ENCODE data around the gene CAMKV.

CAMKV gene

DNA sequence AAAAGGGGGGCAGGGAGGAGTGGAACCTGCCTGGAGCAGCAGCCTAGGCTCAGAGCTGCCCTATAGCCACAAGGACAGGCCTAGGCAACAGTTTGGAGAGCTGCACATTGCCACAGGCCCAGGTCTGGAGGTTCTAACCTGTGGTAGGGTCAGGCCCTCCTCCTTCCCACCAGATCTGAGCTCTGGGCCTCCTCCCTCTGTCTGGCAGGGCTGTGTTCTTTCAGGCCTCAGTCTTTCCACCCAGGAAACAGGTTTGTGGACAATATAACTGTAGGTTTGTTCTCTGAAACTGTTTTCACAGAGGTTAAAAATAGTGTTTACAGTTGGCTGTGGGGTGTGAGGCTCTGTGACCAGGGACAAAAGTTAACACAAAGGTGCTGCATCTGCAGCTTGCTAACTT lies 9.0 kb upstream of the CAMKV start:
- ATAC-seq (ENCODE audit: low read depth): no peak
- H3K36me3 Mint-ChIP-seq: no peaks in the 10 kb centered on the region

GRCh38 chr3:49877716-49878115 lies 8.0 kb upstream of the CAMKV start:
- no peak overlapping the region for H3K4me3 Mint-ChIP-seq
- H3K27ac Mint-ChIP-seq: no peak overlapping the region

More for the DNA sequence above, 9.0 kb upstream of the CAMKV start:
- H3K27me3 Mint-ChIP-seq: peaks cover 6% of the 10 kb centered on the region
- H3K27ac Mint-ChIP-seq: no peak overlapping the region
- no peaks in the 10 kb centered on the region for H3K4me1 Mint-ChIP-seq
- H3K9me3 Mint-ChIP-seq: no peaks in the 10 kb centered on the region
- DNase-seq (ENCODE audit: low spot score in 2 of 2): no peak
- H3K4me3 Mint-ChIP-seq: no peak overlapping the region

GRCh38 chr3:49876567-49876966 lies 6.9 kb upstream of the CAMKV start:
- ATAC-seq (ENCODE audit: low read depth): no peak
- Mint-ChIP-seq H3K9me3 (no peaks in the 10 kb centered on the region), H3K27me3 (peaks cover 6% of the 10 kb centered on the region)

More at GRCh38 chr3:49877716-49878115, 8.0 kb upstream of the CAMKV start:
- Mint-ChIP-seq H3K4me1 (no peaks in the 10 kb centered on the region), H3K9me3 (no peaks in the 10 kb centered on the region), H3K27me3 (peaks cover 6% of the 10 kb centered on the region), H3K36me3 (no peaks in the 10 kb centered on the region)
- DNase-seq (ENCODE audit: low spot score in 2 of 2): no peak
- no peak for ATAC-seq (ENCODE audit: low read depth)

DNA sequence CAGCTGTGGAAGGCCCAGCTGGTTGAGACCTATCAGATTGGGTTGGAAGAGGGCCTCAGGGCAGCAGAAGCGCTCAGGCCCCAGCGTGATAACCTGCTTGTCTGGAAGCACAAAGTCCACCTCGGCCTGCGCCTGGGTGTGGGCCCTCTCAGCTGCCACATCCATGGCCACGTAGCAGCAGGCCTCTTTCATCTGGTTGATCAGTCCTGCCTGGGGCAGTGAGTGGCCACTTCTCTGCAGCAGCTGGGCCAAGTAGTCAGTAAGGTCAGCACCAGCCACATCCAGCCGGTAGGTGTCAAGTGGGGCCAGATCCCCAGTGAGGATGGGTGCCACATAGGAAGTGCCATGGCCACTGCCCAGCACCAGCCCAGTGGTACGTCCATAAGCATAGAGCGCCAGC lies 3.9 kb upstream of the CAMKV start:
- H3K36me3 Mint-ChIP-seq: no peaks in the 10 kb centered on the region
- no peak overlapping the region for H3K27ac Mint-ChIP-seq
- H3K4me1 Mint-ChIP-seq: peaks cover under 1% of the 10 kb centered on the region
- ATAC-seq (ENCODE audit: low read depth) (no peak), DNase-seq (ENCODE audit: low spot score in 2 of 2) (no peak)
- H3K4me3 Mint-ChIP-seq: no peak overlapping the region
- H3K9me3 Mint-ChIP-seq: no peaks in the 10 kb centered on the region
- H3K27me3 Mint-ChIP-seq: peaks cover 11% of the 10 kb centered on the region

More at GRCh38 chr3:49876567-49876966, 6.9 kb upstream of the CAMKV start:
- no peaks in the 10 kb centered on the region for H3K4me1 Mint-ChIP-seq
- H3K4me3 Mint-ChIP-seq: no peak overlapping the region
- no peaks in the 10 kb centered on the region for H3K36me3 Mint-ChIP-seq
- no peak overlapping the region for H3K27ac Mint-ChIP-seq
- no peak for DNase-seq (ENCODE audit: low spot score in 2 of 2)

GRCh38 chr3:49872801-49873281 lies 3.1 kb upstream of the CAMKV start:
- Mint-ChIP-seq H3K4me3 (no peak overlapping the region), H3K4me1 (peaks cover 3% of the 10 kb centered on the region), H3K36me3 (no peaks in the 10 kb centered on the region), H3K9me3 (no peaks in the 10 kb centered on the region), H3K27ac (no peak overlapping the region), H3K27me3 (peaks cover 11% of the 10 kb centered on the region)
- peak; percentile 68 for ATAC-seq (ENCODE audit: low read depth)
- DNase-seq (ENCODE audit: low spot score in 2 of 2): peak in 1 of 2 donors; percentile 32

DNA sequence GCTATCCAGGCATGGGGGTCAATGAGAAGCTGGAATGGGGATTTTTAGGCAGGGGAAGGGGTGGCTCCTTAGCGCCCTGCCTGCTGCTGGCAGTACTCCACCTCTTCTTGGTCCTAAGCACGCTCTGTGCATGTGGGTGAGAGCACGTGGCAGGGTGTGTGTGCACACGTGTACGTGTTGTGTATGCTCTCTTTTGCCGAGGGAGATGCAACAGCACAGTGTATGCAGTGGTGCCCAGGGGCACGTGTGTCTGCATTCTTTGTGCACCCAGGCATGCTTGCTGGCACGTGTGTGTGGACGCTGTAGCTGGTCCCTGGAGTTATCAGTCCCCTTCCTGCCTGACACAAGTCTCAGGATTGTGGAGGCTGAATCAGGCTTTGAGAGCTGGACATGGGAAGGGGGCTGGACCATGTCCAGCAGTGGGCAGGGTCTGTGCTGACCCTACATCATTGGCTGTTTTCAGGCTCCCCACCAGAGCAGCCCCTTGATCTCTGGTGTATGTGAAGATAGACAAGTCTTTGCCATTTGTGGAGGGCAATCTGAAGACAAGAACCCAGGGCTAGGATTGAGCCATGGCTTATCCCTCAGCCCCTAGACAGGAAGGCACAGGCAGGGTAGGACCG lies 1.9 kb upstream of the CAMKV start:
- Mint-ChIP-seq H3K27ac (peak overlapping the region; percentile 42), H3K9me3 (no peaks in the 10 kb centered on the region), H3K27me3 (peaks cover 19% of the 10 kb centered on the region), H3K36me3 (no peaks in the 10 kb centered on the region), H3K4me3 (no peak overlapping the region), H3K4me1 (peaks cover 3% of the 10 kb centered on the region)
- ATAC-seq (ENCODE audit: low read depth) (no peak), DNase-seq (ENCODE audit: low spot score in 2 of 2) (no peak)

DNA sequence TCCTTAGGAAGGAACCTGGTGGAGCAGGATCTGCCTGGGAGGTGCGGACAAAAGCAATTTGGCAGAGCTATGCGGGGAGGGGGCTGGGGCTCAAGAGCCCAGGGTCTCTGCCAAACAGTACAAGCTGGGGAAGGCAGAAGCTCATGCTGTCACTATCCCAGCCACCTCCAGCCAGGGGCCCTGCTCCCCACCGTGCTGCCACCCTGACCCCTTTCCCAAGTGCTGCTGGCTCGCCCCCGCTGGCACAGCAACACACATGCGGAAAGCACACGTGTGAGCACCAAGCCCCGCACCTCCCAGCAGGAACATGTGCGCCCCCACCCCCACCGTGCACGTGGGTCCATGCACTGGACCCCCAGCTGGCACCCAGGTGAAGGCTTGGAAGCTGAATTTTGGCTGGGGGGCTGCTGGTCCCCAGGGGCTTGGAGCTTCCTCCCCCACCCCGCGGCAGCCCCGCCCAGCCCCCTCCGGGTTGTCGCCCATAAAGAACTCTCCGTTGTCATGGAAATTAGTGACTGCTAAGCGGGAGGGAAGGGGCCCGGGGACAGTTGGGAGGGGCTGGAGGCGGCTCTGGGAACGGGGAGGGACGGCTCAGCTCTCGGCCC lies 742 bp downstream of the CAMKV start:
- Mint-ChIP-seq H3K27ac (no peak overlapping the region), H3K4me3 (peak overlapping the region; percentile 39), H3K9me3 (no peaks in the 10 kb centered on the region), H3K27me3 (peaks cover 21% of the 10 kb centered on the region), H3K4me1 (peaks cover 3% of the 10 kb centered on the region), H3K36me3 (no peaks in the 10 kb centered on the region)
- DNase-seq (ENCODE audit: low spot score in 2 of 2) (no peak), ATAC-seq (ENCODE audit: low read depth) (no peak)

DNA sequence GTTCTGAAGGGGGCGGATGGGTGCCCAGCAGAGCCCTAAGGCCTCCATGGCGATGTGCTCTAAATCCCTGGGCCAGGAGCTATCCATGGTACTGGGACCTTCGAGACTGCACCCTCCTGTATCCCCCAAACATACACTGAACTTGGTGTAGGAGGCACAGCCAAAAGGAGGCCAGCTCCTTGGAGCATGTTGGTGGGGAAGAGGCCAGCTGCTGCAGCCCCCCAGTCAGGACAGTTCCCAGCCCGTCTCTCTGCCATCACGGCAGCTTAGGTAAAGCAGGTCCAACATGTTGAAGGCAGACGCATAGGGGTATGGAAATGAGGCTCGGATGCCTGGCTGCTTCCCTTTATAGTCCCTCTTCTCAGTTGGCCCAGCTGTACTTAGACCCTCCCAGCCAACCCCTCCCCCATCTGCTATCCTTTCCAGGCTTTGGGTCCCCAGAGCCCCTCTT lies 1.8 kb downstream of the CAMKV start:
- Mint-ChIP-seq H3K4me3 (no peak overlapping the region), H3K27me3 (peaks cover 24% of the 10 kb centered on the region), H3K36me3 (no peaks in the 10 kb centered on the region), H3K27ac (no peak overlapping the region), H3K9me3 (no peaks in the 10 kb centered on the region), H3K4me1 (peaks cover 3% of the 10 kb centered on the region)
- DNase-seq (ENCODE audit: low spot score in 2 of 2) (no peak), ATAC-seq (ENCODE audit: low read depth) (no peak)

DNA sequence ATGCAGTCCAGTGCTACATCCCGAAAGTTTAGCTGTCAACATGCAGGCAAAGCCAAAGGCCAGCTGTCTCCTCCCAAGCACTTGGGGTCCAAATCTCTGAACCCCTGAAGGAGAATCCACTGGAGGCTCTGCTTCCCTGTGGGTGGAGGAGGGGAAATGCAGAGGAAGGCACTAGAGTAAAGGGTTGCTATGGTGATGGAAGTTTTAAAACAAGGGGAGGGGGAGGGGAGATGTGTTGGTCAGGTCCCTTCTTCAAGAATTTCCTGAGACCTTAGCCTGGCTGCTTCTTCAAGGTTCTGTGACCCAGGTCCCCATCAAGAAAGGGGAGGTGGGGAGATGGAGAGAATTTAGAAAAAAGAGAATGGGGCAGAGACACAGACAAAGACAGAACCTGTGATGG lies 2.3 kb downstream of the CAMKV start:
- Mint-ChIP-seq H3K9me3 (no peaks in the 10 kb centered on the region), H3K27ac (no peak overlapping the region), H3K36me3 (no peaks in the 10 kb centered on the region), H3K4me1 (peaks cover 3% of the 10 kb centered on the region), H3K4me3 (no peak overlapping the region), H3K27me3 (peaks cover 24% of the 10 kb centered on the region)
- ATAC-seq (ENCODE audit: low read depth) (no peak), DNase-seq (ENCODE audit: low spot score in 2 of 2) (no peak)

DNA sequence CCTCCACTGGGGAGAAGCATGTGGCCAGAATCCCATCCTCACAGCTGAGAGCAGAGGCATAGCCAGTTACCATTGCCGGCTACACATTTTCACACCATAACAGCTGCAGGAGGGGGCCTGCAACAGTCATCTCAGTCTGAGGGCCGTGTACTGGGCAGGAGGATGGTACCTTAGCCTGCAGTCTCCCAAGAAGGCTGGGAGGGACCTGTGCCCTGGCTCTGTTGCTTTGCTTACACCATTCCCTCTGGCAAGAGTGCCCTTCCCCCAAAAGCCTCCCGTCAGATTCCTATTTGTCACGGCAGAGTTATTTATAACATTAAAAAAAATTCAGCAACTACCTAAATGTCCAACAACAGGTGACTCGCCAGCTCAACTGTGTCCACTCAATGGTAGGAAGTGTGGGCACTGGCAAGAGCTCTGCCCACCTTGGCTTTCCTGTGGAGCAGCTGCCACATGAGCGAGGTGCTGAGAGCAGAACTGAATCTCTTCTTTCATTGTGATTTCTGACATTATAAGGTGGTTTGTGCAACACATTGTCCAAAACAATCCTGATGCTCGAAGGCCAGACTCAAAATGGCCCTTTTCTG lies 4.4 kb downstream of the CAMKV start:
- DNase-seq (ENCODE audit: low spot score in 2 of 2) (no peak), ATAC-seq (ENCODE audit: low read depth) (no peak)
- Mint-ChIP-seq H3K4me1 (peaks cover 3% of the 10 kb centered on the region), H3K27ac (no peak overlapping the region), H3K4me3 (no peak overlapping the region), H3K9me3 (no peaks in the 10 kb centered on the region), H3K27me3 (peaks cover 19% of the 10 kb centered on the region), H3K36me3 (no peaks in the 10 kb centered on the region)

DNA sequence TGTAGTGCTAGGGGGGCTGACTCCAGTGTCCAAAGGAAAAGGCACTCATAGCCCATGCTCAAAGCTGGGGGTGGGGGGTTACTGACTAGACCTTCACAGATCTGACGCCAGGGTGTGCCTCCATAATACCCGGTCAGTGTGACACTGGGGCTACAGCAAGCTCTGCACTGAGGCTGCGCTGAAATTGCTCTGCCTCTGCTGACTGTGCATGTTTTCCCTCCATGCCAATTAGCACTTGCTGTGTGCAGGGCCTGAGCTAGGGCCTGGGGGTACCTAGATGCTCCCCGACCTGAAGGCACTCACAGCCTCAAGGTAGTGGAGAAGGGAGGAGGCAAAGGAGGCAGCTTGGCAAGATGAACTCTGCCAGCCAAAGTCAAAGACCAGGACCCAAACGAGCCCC lies 5.2 kb downstream of the CAMKV start:
- Mint-ChIP-seq H3K36me3 (no peaks in the 10 kb centered on the region), H3K4me1 (peaks cover 3% of the 10 kb centered on the region), H3K27ac (no peak overlapping the region), H3K4me3 (no peak overlapping the region), H3K27me3 (peaks cover 18% of the 10 kb centered on the region), H3K9me3 (no peaks in the 10 kb centered on the region)
- ATAC-seq (ENCODE audit: low read depth) (no peak), DNase-seq (ENCODE audit: low spot score in 2 of 2) (no peak)

DNA sequence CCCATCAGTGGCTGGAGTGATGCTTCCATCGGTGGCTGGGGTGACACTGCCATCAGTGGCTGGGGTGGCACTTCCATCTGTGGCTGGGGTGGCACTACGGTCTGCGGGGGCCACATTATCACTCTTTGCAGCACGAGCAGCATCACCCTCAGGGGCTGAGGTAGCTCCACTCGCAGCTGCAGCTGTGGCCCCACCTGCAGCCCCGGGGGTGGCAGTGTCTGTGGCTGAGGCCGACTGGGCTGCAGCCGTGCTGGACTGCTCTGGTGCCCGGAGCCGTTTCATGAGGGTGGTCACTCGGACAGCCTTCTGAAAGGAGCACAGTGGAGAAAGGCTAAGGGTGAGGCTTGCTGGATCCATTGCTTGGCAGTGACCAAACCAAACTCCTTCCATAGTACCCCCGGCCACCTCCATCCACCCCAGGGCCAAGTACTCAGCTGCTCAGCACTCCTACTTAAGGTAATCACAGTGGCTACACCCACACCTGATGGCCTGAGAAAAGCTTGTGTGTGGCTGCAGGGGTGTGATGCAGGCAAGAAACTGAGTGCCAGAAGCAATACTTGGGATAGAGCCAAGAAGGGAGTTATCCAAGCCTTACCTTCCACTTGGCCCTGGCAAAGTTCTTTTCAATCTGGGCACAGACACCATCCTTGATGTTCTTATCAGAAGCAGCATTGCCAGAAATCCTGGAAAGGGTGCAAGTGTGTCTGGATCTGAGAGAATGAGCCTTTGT lies 10.0 kb downstream of the CAMKV start:
- no peak for DNase-seq (ENCODE audit: low spot score in 2 of 2)
- Mint-ChIP-seq H3K27ac (no peak overlapping the region), H3K9me3 (no peaks in the 10 kb centered on the region), H3K4me3 (no peak overlapping the region), H3K36me3 (no peaks in the 10 kb centered on the region), H3K4me1 (peaks cover 12% of the 10 kb centered on the region), H3K27me3 (peaks cover 6% of the 10 kb centered on the region)
- no peak for ATAC-seq (ENCODE audit: low read depth)

- Mint-ChIP-seq H3K36me3 (no peaks in the 10 kb centered on the region), H3K27me3 (no peaks in the 10 kb centered on the region), H3K9me3 (no peaks in the 10 kb centered on the region), H3K4me1 (peaks cover 12% of the 10 kb centered on the region), H3K4me3 (peak within 1 kb of the TSS; percentile 85), H3K27ac (peak within 1 kb of the TSS; percentile 61)
- ATAC-seq (ENCODE audit: low read depth) (peak; percentile 99), DNase-seq (ENCODE audit: low spot score in 2 of 2) (peak; percentile 96 to 98)
Observed at GRCh38 chr3:49856181-49857005, 13.3 kb downstream of the CAMKV start, which contains the start of gene TRAIP. TSS of gene TRAIP (minus strand) at chr3:49856564. CDS start at chr3:49856453, 111 bp downstream.

Measured in memory B cell (primary cell).